MM.1S (cell line): ENCODE measurements around the gene MINK1.

Experiments
- EZH2 ChIP-seq: fragments of 300-600 bp; sonication (generic); optimal IDR thresholded peaks from 2 replicates; pipeline ENCODE3; 2017; ENCODE audit warnings: low read depth, mild to moderate bottlenecking, antibody characterized with exemption, low read length, mixed read lengths
- EZH2phosphoT487 ChIP-seq: fragments of 300-600 bp; sonication (generic); IDR thresholded peaks from 2 replicates; pipeline ENCODE4 v1.6.1; 2018; ENCODE audit warnings: antibody characterized with exemption, low read length
- TF ChIP-seq, protein P1 (sequence below): fragments of 300-600 bp; sonication (generic); IDR thresholded peaks from 2 replicates; pipeline ENCODE4 v1.5.1; 2016; ENCODE audit warnings: antibody characterized with exemption, low read length, mixed read lengths

DNA sequence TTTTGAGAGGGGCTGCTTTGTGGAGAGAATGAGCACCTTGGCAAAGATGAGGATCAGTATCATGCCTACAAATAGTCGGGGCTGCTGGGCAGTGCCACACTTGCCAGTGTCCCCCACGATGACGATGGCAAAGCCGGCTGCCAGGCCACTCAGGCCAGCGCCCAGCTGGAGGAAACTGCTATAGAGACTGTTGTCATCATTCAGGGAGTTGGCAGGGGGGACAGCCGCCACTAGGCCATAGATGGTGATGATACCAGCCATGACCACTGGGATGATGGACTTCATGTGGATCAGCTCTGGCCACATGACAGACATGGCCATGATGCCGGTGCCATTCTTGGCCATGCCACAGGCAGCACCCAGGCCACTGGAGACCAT, 23.8 kb downstream of the MINK1 start:
- TF ChIP-seq EZH2 (no peak), EZH2phosphoT487 (no peak)
- TF ChIP-seq, protein P1, sequence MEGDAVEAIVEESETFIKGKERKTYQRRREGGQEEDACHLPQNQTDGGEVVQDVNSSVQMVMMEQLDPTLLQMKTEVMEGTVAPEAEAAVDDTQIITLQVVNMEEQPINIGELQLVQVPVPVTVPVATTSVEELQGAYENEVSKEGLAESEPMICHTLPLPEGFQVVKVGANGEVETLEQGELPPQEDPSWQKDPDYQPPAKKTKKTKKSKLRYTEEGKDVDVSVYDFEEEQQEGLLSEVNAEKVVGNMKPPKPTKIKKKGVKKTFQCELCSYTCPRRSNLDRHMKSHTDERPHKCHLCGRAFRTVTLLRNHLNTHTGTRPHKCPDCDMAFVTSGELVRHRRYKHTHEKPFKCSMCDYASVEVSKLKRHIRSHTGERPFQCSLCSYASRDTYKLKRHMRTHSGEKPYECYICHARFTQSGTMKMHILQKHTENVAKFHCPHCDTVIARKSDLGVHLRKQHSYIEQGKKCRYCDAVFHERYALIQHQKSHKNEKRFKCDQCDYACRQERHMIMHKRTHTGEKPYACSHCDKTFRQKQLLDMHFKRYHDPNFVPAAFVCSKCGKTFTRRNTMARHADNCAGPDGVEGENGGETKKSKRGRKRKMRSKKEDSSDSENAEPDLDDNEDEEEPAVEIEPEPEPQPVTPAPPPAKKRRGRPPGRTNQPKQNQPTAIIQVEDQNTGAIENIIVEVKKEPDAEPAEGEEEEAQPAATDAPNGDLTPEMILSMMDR, result no peak
